Measurements from ENCODE around the gene NRARP. TPM values are rescaled to one million over a fixed set of nuclear protein-coding genes. Genes with fewer than 3 reads are reported as not detected.

The NRARP gene
- total RNA-seq, 1 donor from 2014 or later: 33.7 TPM

GRCh38 chr9:137316012-137316981, 14.2 kb upstream of the NRARP start:
- no peak for TF ChIP-seq CTCF (conservative IDR thresholded peaks at IDR 0.05)
- Mint-ChIP-seq H3K27me3 (ENCODE audit: low read depth) (no peaks in the 10 kb centered on the region), H3K27ac (ENCODE audit: unreplicated experiment) (no peak overlapping the region), H3K4me1 (peaks cover 22% of the 10 kb centered on the region), H3K9me3 (no peaks in the 10 kb centered on the region), H3K36me3 (ENCODE audit: low read depth) (no peaks in the 10 kb centered on the region), H3K4me3 (no peak overlapping the region)
- no peak for DNase-seq (ENCODE audit: low read depth, low spot score)

DNA sequence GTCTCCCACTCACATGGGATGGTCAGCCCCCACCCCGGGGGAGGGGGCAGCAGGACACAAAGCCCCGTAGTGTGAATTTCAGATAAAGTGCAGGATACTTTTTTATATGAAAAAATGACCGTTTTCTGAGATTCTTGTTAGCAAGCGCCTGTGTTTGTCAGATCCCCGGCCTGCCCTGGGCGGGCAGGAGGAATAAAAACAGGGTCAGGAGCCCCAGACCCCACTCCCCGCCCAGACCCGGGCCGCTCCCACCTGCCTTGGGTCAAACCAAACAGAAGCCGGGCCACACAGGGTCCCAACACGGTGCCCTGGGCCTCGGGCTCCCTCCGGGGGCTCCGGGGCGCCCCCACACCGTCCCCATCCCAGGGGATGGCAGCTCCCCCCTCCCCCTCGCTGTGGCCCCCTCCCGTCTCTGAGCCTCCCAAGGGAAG, 13.5 kb upstream of the NRARP start:
- no peak overlapping the region for H3K4me3 Mint-ChIP-seq
- H3K27me3 Mint-ChIP-seq (ENCODE audit: low read depth): no peaks in the 10 kb centered on the region
- H3K4me1 Mint-ChIP-seq: peaks cover 19% of the 10 kb centered on the region
- DNase-seq (ENCODE audit: low read depth, low spot score): no peak
- no peaks in the 10 kb centered on the region for H3K36me3 Mint-ChIP-seq (ENCODE audit: low read depth)
- TF ChIP-seq CTCF (conservative IDR thresholded peaks at IDR 0.05): no peak
- H3K27ac Mint-ChIP-seq (ENCODE audit: unreplicated experiment): no peak overlapping the region
- no peaks in the 10 kb centered on the region for H3K9me3 Mint-ChIP-seq

DNA sequence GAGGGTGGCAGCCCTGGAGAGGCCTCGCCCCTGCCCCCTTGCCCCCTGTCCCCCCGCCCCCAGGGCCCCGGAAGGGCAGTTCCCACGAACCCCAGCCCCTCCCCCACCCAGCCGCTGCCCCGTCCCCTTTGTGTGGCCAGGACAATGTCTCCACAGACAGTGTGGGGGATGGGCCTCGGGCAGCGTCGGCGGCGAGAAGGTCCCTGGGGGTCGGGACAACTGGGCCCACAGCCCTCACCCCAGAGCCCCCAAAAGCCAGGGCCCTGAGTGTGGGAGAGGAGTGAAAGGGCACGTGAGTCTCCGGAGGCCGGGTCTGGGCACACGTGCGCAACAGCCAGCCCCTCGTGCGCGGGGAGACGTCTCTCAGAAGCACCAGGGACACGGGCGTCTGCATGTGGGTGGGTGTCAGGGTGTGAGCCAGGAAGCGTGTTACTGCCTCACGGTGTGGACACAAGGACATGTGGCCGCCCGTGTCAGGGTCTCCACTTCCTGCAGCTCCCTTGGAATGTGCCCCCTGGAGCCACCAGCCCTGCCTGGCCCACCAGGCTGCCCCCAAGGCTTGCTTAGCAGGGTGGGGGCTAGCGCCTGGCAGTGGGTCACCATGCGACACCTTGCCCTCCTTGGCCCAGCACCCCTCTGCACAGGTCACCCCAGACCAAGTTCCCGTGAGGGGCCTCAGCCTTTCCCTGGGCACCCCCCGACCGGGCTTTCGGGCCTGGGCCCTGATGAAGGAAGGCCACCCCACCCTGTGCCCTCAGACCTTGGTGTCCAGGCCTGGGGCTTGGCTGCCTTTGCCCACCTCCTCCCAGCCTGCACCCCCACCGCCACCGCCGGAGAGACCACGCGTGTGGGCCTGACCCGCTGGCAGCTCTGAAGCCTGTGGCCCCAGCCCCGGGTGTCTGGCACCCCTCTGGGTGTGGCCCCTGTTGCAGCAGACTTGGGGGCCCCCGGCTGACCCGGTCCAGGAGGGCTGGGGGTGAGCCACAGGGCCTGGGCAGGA, 12.8 kb upstream of the NRARP start:
- no peak for TF ChIP-seq CTCF (conservative IDR thresholded peaks at IDR 0.05)
- no peaks in the 10 kb centered on the region for H3K9me3 Mint-ChIP-seq
- H3K27me3 Mint-ChIP-seq (ENCODE audit: low read depth): no peaks in the 10 kb centered on the region
- no peak for DNase-seq (ENCODE audit: low read depth, low spot score)
- peaks cover 18% of the 10 kb centered on the region for H3K4me1 Mint-ChIP-seq
- H3K4me3 Mint-ChIP-seq: no peak overlapping the region
- no peak overlapping the region for H3K27ac Mint-ChIP-seq (ENCODE audit: unreplicated experiment)
- H3K36me3 Mint-ChIP-seq (ENCODE audit: low read depth): no peaks in the 10 kb centered on the region

DNA sequence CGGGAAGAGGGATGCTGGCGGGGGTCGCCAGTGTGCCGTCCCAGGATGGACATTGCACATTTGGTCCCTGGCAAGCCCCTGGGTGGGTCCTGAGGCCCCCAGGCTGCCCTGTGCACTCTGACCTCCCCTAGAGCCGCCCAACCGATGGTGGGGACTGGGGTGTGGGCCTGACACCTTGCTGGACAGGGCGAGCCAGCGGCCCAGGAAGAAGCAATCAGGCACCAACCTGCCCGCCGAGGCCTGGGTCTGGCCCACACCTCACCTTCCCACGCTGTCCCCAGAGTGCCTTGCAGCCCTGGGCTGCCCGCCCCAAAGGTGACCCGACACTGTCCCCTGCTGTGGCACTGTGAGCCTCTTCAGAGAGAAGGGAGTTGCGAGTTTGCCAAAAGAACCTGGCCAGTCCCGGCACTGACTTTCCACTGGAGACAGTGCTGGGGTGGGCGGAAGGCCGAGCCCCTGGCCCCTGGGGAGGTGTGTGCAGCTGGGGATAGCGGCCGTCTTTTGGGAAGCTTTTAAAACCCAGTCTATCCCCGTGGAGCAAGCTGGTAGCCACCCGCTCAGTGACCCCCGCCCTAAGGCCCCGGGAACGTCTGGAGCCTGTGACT, 12.0 kb upstream of the NRARP start:
- no peak for TF ChIP-seq CTCF (conservative IDR thresholded peaks at IDR 0.05)
- no peak overlapping the region for H3K27ac Mint-ChIP-seq (ENCODE audit: unreplicated experiment)
- peaks cover 14% of the 10 kb centered on the region for H3K4me1 Mint-ChIP-seq
- peak overlapping the region; percentile 23 for H3K4me3 Mint-ChIP-seq
- no peaks in the 10 kb centered on the region for H3K36me3 Mint-ChIP-seq (ENCODE audit: low read depth)
- no peak for DNase-seq (ENCODE audit: low read depth, low spot score)
- no peaks in the 10 kb centered on the region for H3K9me3 Mint-ChIP-seq
- H3K27me3 Mint-ChIP-seq (ENCODE audit: low read depth): no peaks in the 10 kb centered on the region

- no peak for TF ChIP-seq CTCF (conservative IDR thresholded peaks at IDR 0.05)
- no peak overlapping the region for H3K4me3 Mint-ChIP-seq
- DNase-seq (ENCODE audit: low read depth, low spot score): no peak
These were observed 11.4 kb upstream of the NRARP start for GRCh38 chr9:137313326-137313936.

More at GRCh38 chr9:137313326-137313936, 11.4 kb upstream of the NRARP start:
- H3K4me1 Mint-ChIP-seq: peaks cover 12% of the 10 kb centered on the region
- no peak overlapping the region for H3K27ac Mint-ChIP-seq (ENCODE audit: unreplicated experiment)
- H3K36me3 Mint-ChIP-seq (ENCODE audit: low read depth): no peaks in the 10 kb centered on the region
- H3K27me3 Mint-ChIP-seq (ENCODE audit: low read depth): no peaks in the 10 kb centered on the region
- H3K9me3 Mint-ChIP-seq: no peaks in the 10 kb centered on the region
